HG03565 (cell line): ENCODE measurements around the gene C11orf58.
A peak's percentile ranks its signal among the peaks of the same experiment; 100 is the strongest.

Source experiments
- ATAC-seq: cut with Tn5 transposase; IDR thresholded peaks from one replicate; pipeline ENCODE4 v1.9.1; 2021; ENCODE audit warnings: mild to moderate bottlenecking, moderate library complexity; ENCODE audit not compliant: unreplicated experiment

Gene C11orf58

DNA sequence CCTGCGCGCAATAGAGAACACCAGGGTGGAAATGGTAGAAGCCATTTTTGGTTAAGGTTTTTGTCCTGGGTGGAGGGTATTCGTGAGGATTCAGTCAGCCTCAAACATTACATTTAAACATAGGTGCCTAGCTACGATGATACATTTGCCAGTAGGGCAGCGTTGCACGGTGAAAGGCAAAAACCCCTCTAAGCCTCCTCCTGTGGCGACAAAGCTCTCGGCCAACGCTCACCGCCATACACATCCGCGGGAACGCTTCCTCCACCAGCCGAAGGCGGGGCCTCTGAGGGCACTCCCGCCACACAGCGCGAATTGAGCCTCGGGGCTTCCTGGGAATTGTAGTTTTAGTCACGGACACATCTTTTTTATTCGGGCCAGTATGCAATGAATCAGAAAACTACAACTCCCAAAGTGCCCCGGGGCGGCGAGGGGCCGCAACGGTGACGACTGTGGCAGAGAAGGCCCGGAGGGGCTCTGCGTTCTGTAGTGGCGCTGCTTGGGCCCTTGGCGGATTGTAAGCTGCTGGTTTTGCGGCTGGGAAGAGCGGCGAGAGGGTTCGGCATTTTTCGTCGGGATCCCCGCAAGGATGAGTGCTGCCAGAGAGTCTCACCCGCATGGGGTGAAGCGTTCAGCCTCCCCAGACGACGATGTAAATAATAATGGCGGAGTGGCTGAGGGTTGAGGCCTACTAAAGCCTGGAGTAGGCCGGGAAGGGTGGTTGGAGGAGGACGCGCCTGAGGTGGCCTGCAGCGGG, at the start of gene C11orf58:
Gene C11orf58, plus strand, starts transcription at position 455 of the 754 bp plus-strand sequence. Its CDS starts 132 bp downstream, at position 587.
- peak; percentile 98 for ATAC-seq

DNA sequence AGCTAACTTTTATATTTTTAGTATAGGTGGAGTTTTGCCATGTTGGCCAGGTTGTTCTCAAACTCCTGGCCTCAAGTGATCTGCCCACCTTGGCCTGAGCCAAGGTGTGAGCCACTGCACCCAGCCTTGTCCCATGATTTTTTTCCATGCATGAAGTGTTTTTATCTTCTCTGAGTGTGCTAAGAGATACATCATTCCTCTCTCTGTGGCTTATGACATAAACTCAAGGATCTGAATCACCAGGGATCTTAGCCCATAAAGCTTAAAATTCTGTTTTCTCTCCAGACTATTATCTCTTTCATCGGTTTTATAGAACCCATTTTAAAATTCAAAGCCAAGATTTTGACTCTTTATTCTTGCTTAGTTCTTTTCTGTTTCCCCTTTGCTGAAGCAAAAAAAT, 48.4 kb upstream of the C11orf58 start:
- ATAC-seq: no peak

DNA sequence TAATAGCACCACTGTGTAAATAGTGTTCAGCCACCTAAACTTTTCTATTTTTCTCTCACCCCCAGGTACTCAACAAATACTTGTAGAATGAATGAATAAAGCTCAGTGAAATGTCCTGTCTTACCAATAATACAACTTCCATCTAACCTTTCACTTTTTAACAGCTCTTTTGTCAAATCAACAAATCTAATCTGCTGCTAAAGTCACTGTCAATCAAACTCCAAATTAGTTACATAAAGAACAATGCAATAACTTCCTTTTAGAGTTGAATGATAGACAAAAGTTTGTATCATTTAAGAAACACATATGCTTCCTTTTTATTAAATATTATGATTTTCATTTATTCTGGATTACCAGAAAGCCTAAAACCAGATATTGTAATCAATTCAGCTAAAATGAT, 34.7 kb upstream of the C11orf58 start:
- no peak for ATAC-seq

DNA sequence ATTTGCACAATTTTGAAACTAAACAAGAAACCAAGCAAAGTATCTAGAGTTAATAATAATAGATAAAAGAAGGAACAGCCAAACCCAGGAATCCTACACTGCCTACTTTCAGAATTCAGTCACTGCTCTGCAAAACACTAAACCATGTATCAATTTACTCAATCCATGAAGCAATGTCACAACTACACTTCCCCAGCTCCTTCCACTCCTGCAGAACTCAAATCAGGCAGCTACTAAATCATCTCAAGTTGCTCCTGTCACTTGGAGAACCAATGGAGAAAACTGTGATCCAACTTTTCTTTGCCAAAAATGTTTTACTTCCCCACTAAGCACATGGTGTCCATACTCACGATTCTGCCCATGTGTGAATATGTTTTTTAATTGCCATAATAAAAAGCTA, 24.9 kb upstream of the C11orf58 start:
- no peak for ATAC-seq

DNA sequence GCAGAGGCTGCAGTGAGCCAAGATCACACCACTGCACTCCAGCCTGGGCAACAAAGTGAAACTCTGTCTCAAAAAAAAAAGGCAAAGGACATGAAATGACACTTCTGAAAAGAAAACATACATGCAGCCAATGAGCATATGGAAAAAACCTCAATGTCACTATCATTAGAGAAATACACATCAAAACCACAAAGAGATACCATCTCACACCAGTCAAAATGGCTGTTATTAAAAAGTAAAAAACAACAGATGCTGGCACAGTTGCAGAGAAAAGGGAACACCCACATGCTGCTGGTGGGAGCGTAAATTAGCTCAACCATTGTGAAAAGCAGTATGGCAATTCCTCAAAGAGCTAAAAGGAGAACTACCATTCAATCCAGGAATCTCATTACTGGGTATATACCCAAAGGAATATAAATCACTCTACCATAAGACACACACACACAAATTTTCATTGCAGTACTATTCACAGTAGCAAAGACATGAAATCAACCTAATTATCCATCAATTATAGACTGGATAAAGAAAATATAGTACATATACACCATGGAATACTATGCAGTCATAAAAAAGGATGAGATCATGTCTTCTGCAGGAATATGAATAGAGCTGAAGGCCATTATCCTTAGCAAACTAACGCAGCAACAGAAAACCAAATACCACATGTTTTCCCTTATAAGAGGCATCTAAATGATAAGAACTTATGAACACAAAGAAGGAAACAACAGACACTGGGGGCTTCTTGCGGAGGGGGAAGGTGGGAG, 15.7 kb upstream of the C11orf58 start:
- ATAC-seq: no peak

DNA sequence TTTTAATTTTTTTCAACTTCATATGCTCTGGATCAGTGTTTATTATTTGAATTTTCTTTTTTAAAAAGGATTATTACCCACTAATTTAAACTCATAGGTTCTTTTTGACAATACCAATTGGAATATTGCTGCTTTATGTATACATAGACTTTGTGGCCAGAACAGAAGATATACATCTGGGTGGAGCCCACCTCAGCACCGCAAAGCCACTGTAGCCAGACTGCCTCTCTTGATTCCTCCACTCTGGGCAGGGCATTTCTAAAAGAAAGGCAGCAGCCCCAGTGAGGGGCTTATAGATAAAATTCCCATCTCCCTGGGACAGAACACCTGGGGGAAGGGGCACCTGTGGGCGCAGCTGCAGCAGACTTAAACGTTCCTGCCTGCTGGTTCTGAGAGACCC, 10.6 kb upstream of the C11orf58 start:
- no peak for ATAC-seq

DNA sequence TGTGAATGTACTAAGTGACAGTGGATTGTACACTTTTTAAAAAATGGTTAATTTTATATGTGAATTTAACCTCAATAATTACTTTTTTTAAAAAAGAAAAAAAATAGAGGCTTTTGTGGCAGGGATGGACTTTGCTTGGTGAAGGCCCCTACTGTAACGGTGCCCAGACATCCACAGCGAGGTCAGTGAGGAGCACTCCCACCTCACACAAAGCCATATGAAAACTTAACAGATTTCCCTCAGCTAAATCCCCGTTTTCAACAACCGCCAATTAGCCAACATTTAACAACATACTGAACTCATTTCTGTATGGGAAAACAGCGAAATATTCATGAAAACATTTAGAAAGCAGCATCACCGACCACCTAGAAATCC, 642 bp upstream of the C11orf58 start:
- no peak for ATAC-seq

DNA sequence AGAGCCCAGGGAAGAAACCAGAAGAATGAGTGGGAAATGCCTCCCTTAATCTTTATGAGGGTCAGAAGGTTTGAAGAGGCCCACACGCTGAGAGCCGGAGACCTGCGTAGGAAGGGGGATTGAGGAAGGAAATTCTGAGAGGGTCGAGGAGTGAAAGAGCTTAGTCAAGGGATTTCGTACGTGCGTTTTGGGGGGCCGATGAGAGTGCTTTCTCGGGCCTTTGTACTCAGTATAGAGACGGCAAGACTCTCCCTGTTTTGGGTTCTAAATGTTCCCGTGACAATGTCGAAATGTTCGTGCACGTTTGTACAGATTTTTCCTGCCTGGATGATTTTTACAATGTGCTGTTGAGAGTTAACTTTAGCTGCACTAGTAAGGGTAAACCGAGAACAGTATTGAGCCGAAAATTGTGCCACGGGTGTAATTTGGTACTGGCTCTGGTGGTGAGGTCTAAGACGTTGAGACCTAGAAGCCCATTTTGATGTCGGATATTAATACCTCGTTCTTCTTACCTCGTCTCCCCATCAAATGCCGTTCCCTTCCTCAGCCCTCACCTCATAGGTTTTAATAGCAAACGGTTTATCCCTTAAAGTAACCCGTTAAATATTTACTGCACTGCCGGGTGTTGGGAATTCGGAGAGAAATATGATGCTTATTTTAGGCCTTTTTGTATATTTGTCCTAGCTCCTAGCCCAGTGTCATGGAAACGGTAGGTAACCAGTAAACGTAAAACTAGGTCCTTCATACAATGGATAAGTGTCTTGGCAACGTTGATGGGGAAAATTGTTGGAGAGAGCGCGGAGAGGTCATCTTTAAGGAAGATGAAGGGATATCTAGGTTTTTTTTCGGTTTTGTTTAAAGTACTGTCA, 734 bp downstream of the C11orf58 start:
- no peak for ATAC-seq

DNA sequence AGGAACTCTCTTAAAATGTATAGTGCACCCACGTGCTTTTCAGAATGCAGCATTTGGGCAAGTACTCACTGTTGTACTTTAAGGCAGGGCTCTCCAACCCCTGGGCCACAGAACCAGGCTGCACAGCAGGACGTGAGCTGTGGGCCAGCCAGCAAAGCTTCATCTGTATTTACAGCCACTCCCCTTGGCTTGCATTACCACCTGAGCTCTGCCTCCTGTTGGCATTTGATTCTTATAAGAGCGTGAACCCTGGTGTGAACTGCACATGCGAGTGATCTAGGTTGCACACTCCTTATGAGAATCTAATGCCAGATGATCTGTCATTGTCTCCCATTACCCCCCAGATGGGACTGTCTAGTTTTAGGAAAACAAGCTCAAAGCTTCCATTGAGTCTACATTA, 3.0 kb downstream of the C11orf58 start:
- no peak for ATAC-seq

DNA sequence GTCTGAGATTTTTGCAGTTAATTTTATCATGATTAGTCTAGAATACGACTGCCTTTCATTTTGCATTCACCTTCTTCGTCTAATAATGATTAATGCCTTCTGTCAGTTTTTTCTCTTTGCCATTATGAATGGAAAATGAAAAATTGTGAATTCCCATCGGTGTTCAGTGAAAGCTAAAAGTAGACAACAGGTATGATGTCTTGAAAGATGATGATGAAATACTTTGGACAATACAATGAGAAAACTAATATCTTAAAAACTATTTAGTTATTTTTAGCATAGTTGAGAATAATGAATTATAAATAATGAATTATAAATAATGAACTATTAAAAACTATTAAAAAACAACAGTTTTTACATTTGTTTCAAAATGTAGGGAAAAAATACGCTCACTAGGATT, 5.0 kb downstream of the C11orf58 start:
- no peak for ATAC-seq

DNA sequence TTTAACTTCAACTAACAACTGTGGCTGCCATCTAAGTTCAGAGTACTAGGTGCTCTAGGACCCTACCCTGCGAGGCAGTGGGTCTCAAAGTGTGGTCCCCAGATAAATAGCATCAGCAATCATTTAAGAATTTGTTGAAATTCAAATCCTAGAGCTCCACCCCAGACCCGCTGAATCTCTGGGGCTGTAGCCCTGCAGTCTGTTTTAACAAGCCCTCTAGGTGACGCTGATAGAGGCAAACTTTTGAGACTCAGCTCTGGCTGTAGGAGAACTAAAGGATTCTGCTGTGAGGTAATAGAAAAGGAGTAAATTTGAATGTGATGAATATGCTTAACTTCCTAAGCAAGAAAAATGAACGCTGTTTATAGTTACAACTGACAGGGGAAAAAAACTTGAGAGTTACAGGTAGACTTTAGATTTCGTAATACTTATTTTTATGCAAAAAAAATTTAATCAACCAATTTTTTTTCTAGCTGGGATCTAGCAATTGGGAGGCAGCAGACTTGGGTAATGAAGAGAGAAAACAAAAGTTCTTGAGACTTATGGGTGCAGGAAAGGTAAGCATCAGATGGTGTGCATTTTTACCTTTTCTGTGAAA, 5.8 kb downstream of the C11orf58 start:
- no peak for ATAC-seq

DNA sequence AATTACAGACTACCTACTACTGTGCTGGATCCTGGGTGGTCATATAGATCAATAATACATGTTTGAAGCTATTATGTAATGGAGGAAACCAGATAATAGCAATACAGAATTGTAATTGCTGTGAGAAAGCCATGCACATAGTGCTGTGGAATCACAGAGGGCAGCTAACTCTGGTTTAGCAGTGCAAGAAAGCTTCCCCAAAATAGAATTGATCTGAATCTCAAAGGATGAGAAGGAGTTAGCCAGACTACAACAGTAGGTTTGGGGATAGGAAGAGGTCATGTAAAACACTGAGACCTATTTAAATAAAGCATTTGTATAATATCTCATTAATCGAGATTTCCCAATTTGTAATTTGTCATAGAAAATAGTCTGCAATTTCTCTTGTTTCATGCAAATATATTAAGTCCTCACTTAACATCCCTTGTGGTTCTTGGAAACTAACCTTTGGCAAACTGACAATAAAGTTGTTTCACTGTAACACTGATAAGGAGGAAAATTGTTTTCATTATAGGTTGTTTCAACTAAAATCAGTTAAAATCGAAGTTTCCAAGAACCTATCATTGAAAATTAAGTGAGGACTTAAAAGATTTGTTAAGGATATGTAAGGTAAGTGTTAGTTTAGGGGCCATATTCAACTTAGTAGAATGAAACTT, 7.6 kb downstream of the C11orf58 start:
- no peak for ATAC-seq

DNA sequence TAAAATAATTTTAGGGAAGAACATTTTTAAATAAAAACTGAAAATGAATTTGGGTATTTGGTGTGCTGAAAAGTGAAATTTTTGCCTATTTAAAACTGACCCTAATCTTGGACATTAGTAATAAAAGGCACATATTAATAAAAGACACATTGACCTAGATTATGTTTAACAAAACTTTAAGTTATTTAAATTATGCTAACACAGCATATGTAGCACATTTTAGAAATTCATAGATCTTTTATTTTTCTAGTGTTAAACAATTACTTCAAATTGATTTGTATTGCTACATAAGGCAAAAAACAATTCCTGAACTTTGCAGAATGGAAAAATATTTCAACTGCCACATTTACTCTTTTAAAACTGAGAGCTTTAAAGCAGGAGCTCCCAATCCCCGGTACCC, 10.6 kb downstream of the C11orf58 start:
- ATAC-seq: no peak

DNA sequence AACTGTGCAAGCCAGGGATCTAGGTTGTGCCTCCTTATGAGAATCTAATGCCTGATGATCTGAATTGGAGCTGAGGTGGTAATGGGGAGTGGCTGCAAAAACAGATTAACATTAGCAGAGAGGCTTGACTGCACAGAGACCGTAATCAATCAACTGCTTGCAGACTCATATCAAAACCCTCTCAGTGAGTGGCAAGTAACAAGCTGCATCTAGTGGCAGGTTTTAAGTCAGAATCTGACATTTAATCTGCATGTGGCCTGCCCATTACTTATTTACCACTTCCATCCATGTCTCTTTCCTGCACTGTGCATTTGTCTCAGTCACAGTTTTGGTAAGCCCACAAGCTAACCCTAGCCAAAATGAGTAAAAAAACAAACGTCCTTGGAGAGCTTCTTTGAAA, 11.2 kb downstream of the C11orf58 start:
- ATAC-seq: peak; percentile 49

DNA sequence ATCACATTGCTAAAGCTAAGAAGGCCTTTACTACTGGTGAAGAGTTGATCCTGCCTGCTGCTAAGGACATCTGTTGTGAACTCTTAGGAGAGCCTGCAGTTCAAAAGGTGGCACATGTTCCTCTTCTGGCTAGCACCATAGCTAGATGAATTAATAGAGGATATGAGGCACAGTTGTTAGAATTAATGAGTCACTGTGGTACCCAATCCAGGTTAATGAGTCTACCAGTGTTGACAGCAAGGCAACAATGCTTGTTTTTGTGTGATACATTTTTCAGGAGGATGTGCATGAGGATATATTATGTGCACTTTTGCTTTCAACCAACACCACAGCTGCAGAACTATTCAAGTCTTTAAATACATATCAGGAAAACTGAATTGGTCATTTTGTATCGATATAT, 12.0 kb downstream of the C11orf58 start:
- ATAC-seq: no peak

DNA sequence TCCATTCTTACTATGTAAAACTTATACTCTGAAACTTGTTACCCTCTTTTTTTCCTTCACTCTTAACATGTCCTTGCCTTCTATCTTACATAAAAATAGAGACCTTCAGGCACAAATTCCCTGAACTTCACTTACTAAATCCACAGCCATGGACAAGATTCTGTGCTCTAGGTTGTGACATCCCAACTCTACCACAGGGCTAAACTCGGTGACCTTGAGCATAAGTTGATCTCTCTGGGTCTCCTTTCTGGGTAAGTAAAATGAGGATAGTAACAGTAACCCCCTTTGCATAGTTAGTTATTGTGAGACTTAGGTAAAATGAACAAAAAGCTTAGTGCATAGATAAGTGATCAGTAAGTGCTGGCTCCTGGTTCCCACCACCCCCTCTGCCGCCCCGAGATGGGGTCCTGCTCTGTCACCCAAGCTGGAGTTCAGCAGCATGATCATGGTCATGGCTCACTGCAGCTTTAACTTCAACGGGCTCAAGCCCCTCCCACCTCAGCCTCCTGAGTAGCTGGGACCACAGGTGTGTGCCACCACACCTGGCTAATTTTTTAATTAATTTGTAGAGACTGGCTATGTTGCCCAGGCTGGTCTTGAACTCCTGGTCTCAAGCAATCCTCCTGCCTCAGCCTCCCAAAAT, 20.1 kb downstream of the C11orf58 start:
- ATAC-seq: no peak

DNA sequence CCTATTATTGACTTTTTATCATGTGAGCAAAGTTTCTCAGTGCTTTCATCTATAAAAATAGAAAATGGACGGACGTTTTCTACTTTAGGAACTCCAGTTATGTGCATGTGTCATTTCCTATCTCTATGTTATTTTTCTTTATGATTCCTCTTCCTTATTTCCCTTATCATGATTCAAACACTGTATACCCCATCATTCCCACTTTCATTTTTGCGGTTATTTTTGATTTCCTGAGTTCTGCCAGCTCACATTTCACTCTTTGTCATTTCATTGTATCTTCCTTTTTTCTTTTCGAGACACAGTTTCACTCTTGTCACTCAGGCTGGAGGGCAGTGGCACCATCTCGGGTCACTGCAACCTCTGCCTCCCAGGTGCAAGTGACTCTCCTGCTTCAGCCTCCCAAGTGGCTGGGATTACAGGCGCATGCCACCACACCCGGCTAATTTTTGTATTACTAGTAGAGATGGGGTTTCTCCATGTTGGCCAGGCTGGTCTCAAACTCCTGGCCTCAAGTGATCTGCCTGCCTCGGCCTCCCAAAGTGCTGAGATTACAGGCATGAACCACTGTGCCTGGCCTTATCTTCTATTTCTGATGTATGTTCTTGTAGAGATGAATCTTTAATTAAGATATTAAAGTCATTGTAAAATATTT, 21.5 kb downstream of the C11orf58 start:
- ATAC-seq: no peak

DNA sequence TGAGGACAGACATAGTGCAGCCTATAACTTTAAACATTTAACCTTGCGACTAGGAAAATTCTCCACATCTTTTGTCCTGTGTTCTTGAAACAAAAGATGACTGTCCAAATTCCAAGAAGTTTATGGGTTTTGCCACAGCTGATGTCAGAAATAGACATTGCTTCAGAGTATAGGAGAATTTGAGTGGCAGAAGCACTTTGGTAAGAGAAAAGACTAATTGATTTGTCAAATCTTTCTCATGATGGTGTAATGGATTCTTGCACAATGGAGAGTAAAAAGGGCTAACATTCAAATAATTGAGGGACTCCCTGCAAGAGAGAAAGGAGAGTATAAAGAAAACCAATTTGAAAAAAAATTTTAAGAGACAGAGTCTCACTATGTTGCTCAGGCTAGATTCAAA, 25.3 kb downstream of the C11orf58 start:
- no peak for ATAC-seq

DNA sequence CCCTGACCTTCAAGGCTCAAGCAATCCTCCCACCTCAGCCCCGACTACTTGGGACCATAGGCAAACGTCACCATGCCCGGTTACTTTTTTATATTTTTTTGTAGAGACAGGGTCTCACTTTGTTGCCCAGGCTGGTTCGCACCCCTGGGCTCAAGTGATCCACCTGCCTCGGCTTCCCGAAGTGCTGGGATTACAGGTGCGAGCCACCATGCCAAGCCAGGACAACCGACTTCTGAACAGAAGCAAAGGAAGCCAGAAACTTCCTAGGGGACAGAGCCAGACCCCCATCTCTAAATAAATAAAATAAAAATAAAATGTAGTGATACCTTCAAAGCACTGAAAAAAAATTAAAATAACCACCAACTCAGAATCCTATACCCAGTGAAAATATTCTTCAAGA, 26.4 kb downstream of the C11orf58 start:
- no peak for ATAC-seq

DNA sequence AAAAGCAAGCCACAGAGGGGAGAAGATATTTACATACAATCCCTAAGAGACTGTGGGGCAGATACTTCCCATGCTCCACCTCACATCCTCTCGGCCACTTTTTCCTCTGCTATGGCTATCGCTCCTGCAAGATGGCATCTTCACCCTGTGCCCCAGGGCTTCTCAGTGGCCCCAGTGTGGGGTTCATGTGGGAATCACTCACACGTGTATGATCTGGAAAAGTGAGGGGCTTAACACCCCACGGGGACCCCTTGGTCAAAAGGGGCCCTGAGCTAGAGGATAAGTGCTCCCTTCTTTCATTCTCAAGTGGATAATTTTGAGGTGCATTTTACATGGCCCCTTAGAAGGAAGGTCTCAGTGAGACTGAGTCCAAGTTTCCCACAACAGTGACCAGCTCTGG, 28.7 kb downstream of the C11orf58 start:
- no peak for ATAC-seq
